Activated naive CD8-positive, alpha-beta T cell (primary cell): ENCODE data around the gene NTM.

Experiments
- H3K27ac Mint-ChIP-seq: one replicate; pipeline ENCODE4 v1.8.0; 2021; ENCODE audit warnings: mixed read lengths
- H3K27me3 Mint-ChIP-seq: one replicate; pipeline ENCODE4 v1.8.0; 2021; ENCODE audit warnings: mixed read lengths
- H3K36me3 Mint-ChIP-seq: one replicate; pipeline ENCODE4 v1.8.0; 2021; ENCODE audit warnings: mixed read lengths
- H3K4me1 Mint-ChIP-seq: one replicate; pipeline ENCODE4 v1.8.0; 2021; ENCODE audit warnings: low read depth, mixed read lengths
- H3K4me3 Mint-ChIP-seq: one replicate; pipeline ENCODE4 v1.8.0; 2021; ENCODE audit warnings: mild to moderate bottlenecking, mixed read lengths
- H3K9me3 Mint-ChIP-seq: one replicate; pipeline ENCODE4 v1.8.0; 2021; ENCODE audit warnings: low read depth, mixed read lengths

The NTM gene

GRCh38 chr11:131637469-131638175 lies 267.2 kb downstream of the NTM start:
- Mint-ChIP-seq H3K27ac (no peak overlapping the region), H3K9me3 (no peaks in the 10 kb centered on the region), H3K4me3 (no peak overlapping the region), H3K4me1 (no peaks in the 10 kb centered on the region), H3K36me3 (no peaks in the 10 kb centered on the region), H3K27me3 (no peaks in the 10 kb centered on the region)

- no peak overlapping the region for H3K27ac Mint-ChIP-seq
- no peaks in the 10 kb centered on the region for H3K36me3 Mint-ChIP-seq
- no peaks in the 10 kb centered on the region for H3K4me1 Mint-ChIP-seq
- H3K9me3 Mint-ChIP-seq, result no peaks in the 10 kb centered on the region
- no peaks in the 10 kb centered on the region for H3K27me3 Mint-ChIP-seq
- H3K4me3 Mint-ChIP-seq, result no peak overlapping the region
Observed at GRCh38 chr11:131638889-131639288, 268.5 kb downstream of the NTM start.

- Mint-ChIP-seq H3K27me3 (no peaks in the 10 kb centered on the region), H3K4me3 (no peak overlapping the region)
Observed at GRCh38 chr11:131640320-131640719, 269.9 kb downstream of the NTM start.

GRCh38 chr11:131642756-131643531 lies 272.5 kb downstream of the NTM start:
- Mint-ChIP-seq H3K9me3 (no peaks in the 10 kb centered on the region), H3K4me3 (no peak overlapping the region), H3K4me1 (no peaks in the 10 kb centered on the region), H3K27ac (no peak overlapping the region), H3K27me3 (no peaks in the 10 kb centered on the region), H3K36me3 (no peaks in the 10 kb centered on the region)

More at GRCh38 chr11:131640320-131640719, 269.9 kb downstream of the NTM start:
- Mint-ChIP-seq H3K9me3 (no peaks in the 10 kb centered on the region), H3K4me1 (no peaks in the 10 kb centered on the region), H3K36me3 (no peaks in the 10 kb centered on the region), H3K27ac (no peak overlapping the region)

- H3K36me3 Mint-ChIP-seq, result no peaks in the 10 kb centered on the region
- H3K4me3 Mint-ChIP-seq, result no peak overlapping the region
- no peaks in the 10 kb centered on the region for H3K9me3 Mint-ChIP-seq
- H3K4me1 Mint-ChIP-seq, result no peaks in the 10 kb centered on the region
- no peaks in the 10 kb centered on the region for H3K27me3 Mint-ChIP-seq
- no peak overlapping the region for H3K27ac Mint-ChIP-seq
Observed at GRCh38 chr11:131644204-131644795, 273.9 kb downstream of the NTM start.

GRCh38 chr11:131645237-131645636 lies 274.8 kb downstream of the NTM start:
- Mint-ChIP-seq H3K9me3 (no peaks in the 10 kb centered on the region), H3K36me3 (no peaks in the 10 kb centered on the region), H3K4me3 (no peak overlapping the region), H3K27ac (no peak overlapping the region), H3K27me3 (no peaks in the 10 kb centered on the region), H3K4me1 (no peaks in the 10 kb centered on the region)

- H3K4me1 Mint-ChIP-seq, result no peaks in the 10 kb centered on the region
- H3K9me3 Mint-ChIP-seq, result no peaks in the 10 kb centered on the region
- no peaks in the 10 kb centered on the region for H3K27me3 Mint-ChIP-seq
- H3K27ac Mint-ChIP-seq, result no peak overlapping the region
- H3K4me3 Mint-ChIP-seq, result no peak overlapping the region
- no peaks in the 10 kb centered on the region for H3K36me3 Mint-ChIP-seq
Observed at GRCh38 chr11:131649856-131650255, 279.4 kb downstream of the NTM start.

GRCh38 chr11:131652231-131652630 lies 281.8 kb downstream of the NTM start:
- Mint-ChIP-seq H3K4me1 (no peaks in the 10 kb centered on the region), H3K36me3 (no peaks in the 10 kb centered on the region), H3K4me3 (no peak overlapping the region), H3K27ac (no peak overlapping the region), H3K27me3 (no peaks in the 10 kb centered on the region), H3K9me3 (no peaks in the 10 kb centered on the region)

- Mint-ChIP-seq H3K27ac (no peak overlapping the region), H3K4me1 (no peaks in the 10 kb centered on the region), H3K36me3 (no peaks in the 10 kb centered on the region), H3K4me3 (no peak overlapping the region), H3K27me3 (no peaks in the 10 kb centered on the region), H3K9me3 (no peaks in the 10 kb centered on the region)
Observed at GRCh38 chr11:131653260-131653659, 282.8 kb downstream of the NTM start.

- no peak overlapping the region for H3K27ac Mint-ChIP-seq
- H3K9me3 Mint-ChIP-seq, result no peaks in the 10 kb centered on the region
- H3K4me1 Mint-ChIP-seq, result no peaks in the 10 kb centered on the region
- H3K4me3 Mint-ChIP-seq, result no peak overlapping the region
- no peaks in the 10 kb centered on the region for H3K36me3 Mint-ChIP-seq
- H3K27me3 Mint-ChIP-seq, result no peaks in the 10 kb centered on the region
Observed at GRCh38 chr11:131654849-131655248, 284.4 kb downstream of the NTM start.

GRCh38 chr11:131656179-131656838 lies 285.9 kb downstream of the NTM start:
- Mint-ChIP-seq H3K36me3 (no peaks in the 10 kb centered on the region), H3K4me1 (no peaks in the 10 kb centered on the region), H3K9me3 (no peaks in the 10 kb centered on the region), H3K27me3 (no peaks in the 10 kb centered on the region), H3K4me3 (no peak overlapping the region), H3K27ac (no peak overlapping the region)

GRCh38 chr11:131656839-131657211 lies 286.4 kb downstream of the NTM start:
- H3K4me3 Mint-ChIP-seq, result no peak overlapping the region
- H3K4me1 Mint-ChIP-seq, result no peaks in the 10 kb centered on the region
- H3K27me3 Mint-ChIP-seq, result no peaks in the 10 kb centered on the region
- no peaks in the 10 kb centered on the region for H3K36me3 Mint-ChIP-seq
- no peak overlapping the region for H3K27ac Mint-ChIP-seq
- no peaks in the 10 kb centered on the region for H3K9me3 Mint-ChIP-seq

- Mint-ChIP-seq H3K4me1 (no peaks in the 10 kb centered on the region), H3K27me3 (no peaks in the 10 kb centered on the region), H3K4me3 (no peak overlapping the region), H3K9me3 (no peaks in the 10 kb centered on the region), H3K36me3 (no peaks in the 10 kb centered on the region), H3K27ac (no peak overlapping the region)
Observed at GRCh38 chr11:131658414-131658813, 288.0 kb downstream of the NTM start.

- Mint-ChIP-seq H3K9me3 (no peaks in the 10 kb centered on the region), H3K4me1 (no peaks in the 10 kb centered on the region), H3K27me3 (no peaks in the 10 kb centered on the region), H3K4me3 (no peak overlapping the region), H3K36me3 (no peaks in the 10 kb centered on the region), H3K27ac (no peak overlapping the region)
Observed at GRCh38 chr11:131658952-131659351, 288.5 kb downstream of the NTM start.

- Mint-ChIP-seq H3K4me3 (no peak overlapping the region), H3K27me3 (no peaks in the 10 kb centered on the region), H3K4me1 (no peaks in the 10 kb centered on the region), H3K36me3 (no peaks in the 10 kb centered on the region), H3K27ac (no peak overlapping the region), H3K9me3 (no peaks in the 10 kb centered on the region)
Observed at GRCh38 chr11:131659931-131660330, 289.5 kb downstream of the NTM start.
